ENCODE data around the gene RNASE13.
A peak's percentile ranks its signal among the peaks of the same experiment; 100 is the strongest.
"Not testable (repeated sequence)": the region's sequence is repeated elsewhere in the genome, so short reads cannot be mapped to it uniquely, and the experiment has no call there.

The RNASE13 gene

DNA sequence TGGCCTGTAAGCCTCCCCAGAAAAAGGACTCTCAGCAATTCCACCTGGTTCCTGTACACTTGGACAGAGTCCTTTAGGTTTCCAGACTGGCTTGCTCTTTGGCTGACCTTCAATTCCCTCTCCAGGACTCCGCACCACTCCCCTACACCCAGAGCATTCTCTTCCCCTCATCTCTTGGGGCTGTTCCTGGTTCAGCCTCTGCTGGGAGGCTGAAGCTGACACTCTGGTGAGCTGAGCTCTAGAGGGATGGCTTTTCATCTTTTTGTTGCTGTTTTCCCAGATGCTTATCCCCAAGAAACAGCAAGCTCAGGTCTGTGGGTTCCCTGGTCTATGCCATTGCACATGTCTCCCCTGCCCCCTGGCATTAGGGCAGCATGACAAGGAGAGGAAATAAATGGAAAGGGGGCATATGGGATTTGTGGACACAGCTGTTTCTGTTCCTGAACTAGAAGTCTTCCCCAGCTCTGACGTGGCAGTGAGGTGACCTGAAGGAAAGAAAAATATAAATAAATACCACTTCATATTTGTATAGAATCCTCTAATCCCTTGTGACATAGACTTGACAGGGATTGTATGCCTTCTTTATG, 8.9 kb upstream of the RNASE13 start:
- no peak for DNase-seq (ENCODE audit: low read depth)
- TF ChIP-seq, protein P1, sequence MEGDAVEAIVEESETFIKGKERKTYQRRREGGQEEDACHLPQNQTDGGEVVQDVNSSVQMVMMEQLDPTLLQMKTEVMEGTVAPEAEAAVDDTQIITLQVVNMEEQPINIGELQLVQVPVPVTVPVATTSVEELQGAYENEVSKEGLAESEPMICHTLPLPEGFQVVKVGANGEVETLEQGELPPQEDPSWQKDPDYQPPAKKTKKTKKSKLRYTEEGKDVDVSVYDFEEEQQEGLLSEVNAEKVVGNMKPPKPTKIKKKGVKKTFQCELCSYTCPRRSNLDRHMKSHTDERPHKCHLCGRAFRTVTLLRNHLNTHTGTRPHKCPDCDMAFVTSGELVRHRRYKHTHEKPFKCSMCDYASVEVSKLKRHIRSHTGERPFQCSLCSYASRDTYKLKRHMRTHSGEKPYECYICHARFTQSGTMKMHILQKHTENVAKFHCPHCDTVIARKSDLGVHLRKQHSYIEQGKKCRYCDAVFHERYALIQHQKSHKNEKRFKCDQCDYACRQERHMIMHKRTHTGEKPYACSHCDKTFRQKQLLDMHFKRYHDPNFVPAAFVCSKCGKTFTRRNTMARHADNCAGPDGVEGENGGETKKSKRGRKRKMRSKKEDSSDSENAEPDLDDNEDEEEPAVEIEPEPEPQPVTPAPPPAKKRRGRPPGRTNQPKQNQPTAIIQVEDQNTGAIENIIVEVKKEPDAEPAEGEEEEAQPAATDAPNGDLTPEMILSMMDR (IDR thresholded peaks at IDR 0.05; ENCODE audit: control insufficient read depth, insufficient read depth, low read depth, low read length, missing control alignments) = no peak
- no peak overlapping the region for H3K4me3 ChIP-seq (ENCODE audit: control insufficient read depth, low read depth, low read length)

- no peak overlapping the region for H3K4me3 ChIP-seq (ENCODE audit: control insufficient read depth, low read depth, low read length)
- DNase-seq (ENCODE audit: low read depth) = no peak
- TF ChIP-seq, protein P1 (IDR thresholded peaks at IDR 0.05; ENCODE audit: control insufficient read depth, insufficient read depth, low read depth, low read length, missing control alignments) = no peak
Observed at GRCh38 chr14:21042918-21043317, 8.3 kb upstream of the RNASE13 start.

DNA sequence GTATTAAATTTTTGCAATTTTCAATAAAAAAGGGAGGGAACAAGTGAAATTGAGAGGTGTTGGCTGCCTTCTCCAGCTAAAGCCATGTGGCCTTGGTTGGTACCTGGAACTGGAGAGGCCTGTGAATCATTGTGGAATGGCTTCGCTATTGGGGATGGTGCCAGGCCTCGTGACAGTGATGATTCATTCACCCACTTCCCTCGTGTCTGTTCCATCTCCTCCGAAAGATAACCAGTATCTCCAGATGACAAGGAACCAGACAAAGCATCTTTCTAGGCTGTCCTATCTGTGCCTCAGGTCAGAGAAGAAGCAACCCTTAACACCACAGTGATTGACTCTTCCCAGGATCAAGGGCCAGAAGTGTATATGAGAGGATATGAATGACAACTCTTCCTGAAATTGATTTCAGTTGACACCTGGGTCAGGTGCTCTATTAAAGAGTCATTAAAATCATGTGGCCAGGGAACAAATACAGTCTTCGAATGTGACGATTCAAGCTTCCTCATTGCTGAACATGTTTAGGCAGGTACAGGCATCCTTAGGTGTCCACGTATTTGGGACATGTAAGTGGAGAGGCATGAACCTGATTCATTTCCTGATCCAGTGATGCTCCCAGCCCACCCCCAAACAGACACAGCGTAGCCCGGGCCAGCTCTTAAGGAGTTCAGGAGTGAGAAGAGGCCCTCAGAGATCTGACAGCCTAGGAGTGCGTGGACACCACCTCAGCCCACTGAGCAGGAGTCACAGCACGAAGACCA, 7.2 kb upstream of the RNASE13 start, which contains the start of gene RNASE7:
RNASE7 (plus strand) TSS at position 687 of the 758 bp plus-strand sequence. CDS start 631 bp downstream, outside the sequence.
- no peak within 1 kb of the TSS for H3K4me3 ChIP-seq (ENCODE audit: control insufficient read depth, low read depth, low read length)
- no peak for DNase-seq (ENCODE audit: low read depth)
- TF ChIP-seq, protein P1 (IDR thresholded peaks at IDR 0.05; ENCODE audit: control insufficient read depth, insufficient read depth, low read depth, low read length, missing control alignments) = no peak

GRCh38 chr14:21040941-21041340, 6.3 kb upstream of the RNASE13 start:
- H3K4me3 ChIP-seq (ENCODE audit: control insufficient read depth, low read depth, low read length); DNase-seq (ENCODE audit: low read depth): not testable (repeated sequence)

DNA sequence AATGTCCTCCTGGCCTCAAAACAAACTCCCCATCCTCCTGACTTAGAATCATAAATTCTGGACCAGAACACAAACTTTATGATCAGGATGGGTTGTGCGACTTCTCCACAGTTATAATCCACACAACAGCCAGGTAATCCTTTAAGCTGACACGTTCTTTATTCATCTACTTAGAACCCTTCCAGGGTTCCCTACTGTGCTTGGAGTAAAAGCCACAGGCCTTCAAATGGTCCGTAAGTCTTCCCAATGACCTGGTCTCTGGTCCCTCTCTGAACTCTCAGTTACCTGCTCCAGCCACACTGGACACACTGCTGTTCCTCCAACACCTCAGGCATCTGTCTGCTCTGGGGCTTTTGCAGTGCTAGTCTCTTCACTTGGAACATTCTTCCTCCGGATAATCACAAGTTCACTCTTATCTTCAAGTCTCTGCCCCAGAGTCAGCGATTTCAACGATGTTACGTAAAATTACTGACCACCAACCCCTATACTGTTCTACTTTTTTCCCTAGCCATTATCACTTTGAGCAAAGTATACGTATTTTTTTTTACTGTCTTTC, 5.8 kb upstream of the RNASE13 start:
- TF ChIP-seq, protein P1 (IDR thresholded peaks at IDR 0.05; ENCODE audit: control insufficient read depth, insufficient read depth, low read depth, low read length, missing control alignments) = no peak
- no peak overlapping the region for H3K4me3 ChIP-seq (ENCODE audit: control insufficient read depth, low read depth, low read length)
- no peak for DNase-seq (ENCODE audit: low read depth)

DNA sequence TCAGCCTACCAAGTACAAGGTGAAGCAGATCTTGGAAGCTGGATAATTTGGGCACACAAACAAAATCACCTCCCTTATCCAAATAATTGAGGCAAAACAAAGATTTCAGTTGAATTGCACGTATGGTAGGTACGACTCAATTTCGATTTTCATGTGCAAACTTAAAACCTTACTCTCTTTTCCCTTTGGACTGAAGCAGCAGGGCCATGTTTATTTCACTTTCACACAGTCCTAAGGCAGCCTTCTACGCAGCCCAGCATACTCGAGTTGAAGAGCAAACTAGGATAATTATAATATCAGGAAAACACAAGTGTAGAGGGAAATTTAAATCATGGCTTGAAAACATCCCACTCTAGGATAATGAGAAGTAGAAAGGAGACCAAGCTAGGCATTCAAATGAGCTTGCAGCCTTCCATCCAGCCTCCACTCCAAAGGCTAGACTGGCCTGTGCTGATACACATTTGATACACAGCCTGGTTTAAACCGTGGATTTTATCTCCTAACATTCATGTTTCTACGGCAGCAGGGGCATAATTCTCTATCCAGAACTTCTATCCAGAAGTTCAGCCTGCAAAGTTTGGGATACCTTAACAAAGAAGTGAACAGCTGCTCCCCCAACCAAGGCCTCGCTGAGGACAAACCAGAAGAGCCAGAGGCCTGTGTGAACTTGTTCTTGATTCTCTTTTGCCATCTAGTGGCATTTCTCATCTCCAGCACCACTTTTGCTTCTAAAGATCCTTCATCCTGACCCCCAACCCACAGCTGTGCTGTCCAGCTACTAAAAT, 5.2 kb upstream of the RNASE13 start:
- TF ChIP-seq, protein P1 (IDR thresholded peaks at IDR 0.05; ENCODE audit: control insufficient read depth, insufficient read depth, low read depth, low read length, missing control alignments) = peak; percentile 64
- DNase-seq (ENCODE audit: low read depth) = no peak
- H3K4me3 ChIP-seq (ENCODE audit: control insufficient read depth, low read depth, low read length) = no peak overlapping the region

Measured in AG09309 (cell line).